Stimulated activated CD4-positive, alpha-beta T cell treated with anti-CD3 and anti-CD28 coated beads, Interleukin-12 subunit alpha, Interleukin-12 subunit beta, amount 100 ng/mL, for 4 hours (primary cell): ENCODE data around the gene ANKRD33B.

Source experiments
- DNase-seq: peaks from one replicate; pipeline ENCODE4 v3.0.0-alpha.2; 2020

ANKRD33B gene

DNA sequence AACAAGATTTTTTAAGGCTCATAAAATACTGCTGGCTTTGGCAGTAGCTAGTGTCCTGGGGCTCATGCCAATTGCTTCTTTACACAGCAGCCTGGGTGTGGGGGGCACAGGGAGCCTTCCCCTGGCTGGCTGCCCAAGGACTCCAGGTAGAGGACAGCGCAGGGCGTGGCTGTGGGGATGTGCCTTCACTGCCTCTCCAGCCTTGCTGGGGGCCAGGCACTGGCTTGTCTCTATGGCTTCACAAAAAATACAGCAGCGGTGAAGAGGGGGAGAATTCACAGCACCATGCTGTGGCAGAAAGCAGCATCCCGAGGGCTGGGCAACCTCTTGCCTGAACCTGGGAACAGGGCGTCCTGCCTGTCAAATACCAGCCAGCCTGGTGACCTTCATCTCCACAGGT, 139.8 kb downstream of the ANKRD33B start:
- no peak for DNase-seq

DNA sequence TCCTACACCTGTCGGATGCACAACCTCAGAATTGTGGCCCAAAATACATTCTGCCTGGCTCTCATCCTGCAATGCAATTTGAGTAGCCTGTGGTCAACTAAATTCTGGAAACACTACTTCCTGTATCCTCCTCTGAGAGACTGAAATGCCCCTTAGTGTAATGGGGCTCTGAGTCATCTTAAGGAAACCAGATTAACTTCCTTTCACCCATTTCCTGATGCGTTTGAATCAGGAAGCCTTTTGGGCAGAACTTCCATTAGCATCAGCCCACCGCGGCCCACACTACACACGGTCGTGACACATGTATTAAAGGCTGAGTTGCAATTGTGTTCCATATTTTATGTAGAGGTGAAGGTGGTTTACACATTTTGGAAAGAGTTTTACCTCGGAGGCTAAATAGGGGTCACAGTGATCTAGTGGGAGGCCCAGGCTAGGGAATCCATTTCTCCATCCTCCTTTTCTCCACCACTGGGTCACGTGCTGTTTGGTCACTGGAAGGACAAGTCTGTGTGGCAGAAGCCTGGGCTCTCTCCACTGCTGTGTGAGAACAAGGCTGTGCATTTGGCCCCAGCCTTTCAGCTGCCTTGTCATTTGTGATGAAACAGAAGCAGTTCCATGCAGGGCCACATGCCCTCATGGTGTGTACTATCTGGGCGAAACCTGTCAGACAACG, 141.2 kb downstream of the ANKRD33B start:
- no peak for DNase-seq

DNA sequence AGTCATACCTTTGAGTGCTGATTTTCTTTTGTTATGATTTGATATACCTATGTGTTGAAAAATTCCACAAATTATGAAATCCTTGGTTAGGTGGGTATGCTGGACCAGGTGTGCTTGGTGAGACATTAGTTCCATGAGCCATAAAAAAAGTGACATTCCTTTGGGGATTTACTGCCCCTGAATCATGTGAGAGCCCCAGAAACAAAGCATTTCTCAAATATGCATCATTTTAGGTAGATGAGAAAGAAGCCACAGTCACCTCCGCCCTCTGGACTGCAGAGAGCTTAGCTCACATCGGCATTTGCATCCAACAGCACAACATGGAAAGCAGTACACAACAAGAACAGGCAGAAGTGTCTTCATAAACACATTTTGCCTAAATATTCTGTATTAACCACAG, 141.9 kb downstream of the ANKRD33B start:
- DNase-seq, result no peak

- DNase-seq, result no peak
Observed at GRCh38 chr5:10706326-10706725, 142.5 kb downstream of the ANKRD33B start.
